NCI-H510A (cell line): ENCODE results near the gene ODR4.
"Not testable (repeated sequence)": the region's sequence is repeated elsewhere in the genome, so short reads cannot be mapped to it uniquely, and the experiment has no call there.

ENCODE experiments used
- DNase-seq: peaks from one replicate; lab custom pipeline; 2025; lab: John Stamatoyannopoulos, UW

The ODR4 gene

DNA sequence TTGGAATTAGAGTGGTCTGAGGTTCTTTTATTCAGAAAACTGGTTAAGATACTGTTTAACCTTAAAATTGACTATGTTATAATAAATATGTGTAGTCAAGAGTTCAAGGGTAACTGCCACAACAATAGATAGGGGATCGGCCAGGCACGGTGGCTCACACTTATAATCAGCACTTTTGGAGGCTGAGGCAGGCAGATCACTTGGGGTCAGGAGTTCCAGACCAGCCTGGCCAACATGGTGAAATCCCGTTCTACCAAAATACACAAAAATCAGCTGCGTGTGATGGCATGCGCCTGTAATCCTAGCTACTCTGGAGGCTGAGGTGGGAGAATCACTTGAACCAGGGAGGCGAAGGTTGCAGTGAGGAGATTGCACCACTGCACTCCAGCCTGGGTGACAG, 45.8 kb downstream of the ODR4 start:
- no peak for DNase-seq

- DNase-seq = no peak
Measured at GRCh38 chr1:186424539-186424938, 48.9 kb downstream of the ODR4 start.

DNA sequence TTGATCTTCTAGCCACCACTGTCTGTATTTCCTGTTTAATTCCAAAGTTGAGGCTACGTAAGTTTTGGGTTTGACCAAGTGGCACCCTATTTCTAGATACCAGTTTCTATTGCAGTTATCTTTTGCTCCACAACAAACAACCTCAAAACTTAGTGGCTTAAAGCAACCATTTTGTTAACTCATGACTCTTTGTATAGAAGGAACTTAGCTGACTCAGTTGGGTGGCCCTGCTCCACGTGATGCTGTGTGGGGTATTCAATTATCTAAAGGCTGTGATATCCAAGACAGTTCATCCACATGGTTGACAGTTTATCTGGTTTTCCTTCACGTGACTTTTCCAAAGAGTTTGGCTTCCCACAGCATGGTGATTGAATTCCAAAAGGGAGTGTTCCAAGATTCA, 50.5 kb downstream of the ODR4 start:
- DNase-seq = no peak

GRCh38 chr1:186429017-186429416, 53.4 kb downstream of the ODR4 start:
- DNase-seq = no peak

GRCh38 chr1:186435336-186435735, 59.7 kb downstream of the ODR4 start:
- no peak for DNase-seq

- no peak for DNase-seq
Measured at GRCh38 chr1:186438567-186438966, 62.9 kb downstream of the ODR4 start.

DNA sequence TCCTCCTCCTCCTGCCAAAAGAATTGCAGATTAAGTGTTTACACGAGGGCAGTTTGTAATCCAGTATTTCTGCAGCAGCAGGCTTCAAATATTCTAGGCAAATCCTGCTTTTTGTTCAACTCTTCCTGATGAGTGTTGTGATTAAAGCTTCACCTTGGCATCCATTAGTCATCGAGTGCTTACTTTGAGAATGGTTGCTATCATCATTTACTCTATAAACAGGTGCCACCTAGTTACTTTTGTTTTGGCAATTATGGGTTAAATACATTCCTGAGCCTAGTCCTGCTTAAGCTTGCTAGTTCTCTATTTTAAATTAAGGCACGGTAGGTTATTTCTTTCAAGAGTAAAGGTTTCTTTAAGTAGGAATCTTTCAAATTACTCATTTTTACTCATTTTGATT, 64.9 kb downstream of the ODR4 start:
- DNase-seq = no peak

DNA sequence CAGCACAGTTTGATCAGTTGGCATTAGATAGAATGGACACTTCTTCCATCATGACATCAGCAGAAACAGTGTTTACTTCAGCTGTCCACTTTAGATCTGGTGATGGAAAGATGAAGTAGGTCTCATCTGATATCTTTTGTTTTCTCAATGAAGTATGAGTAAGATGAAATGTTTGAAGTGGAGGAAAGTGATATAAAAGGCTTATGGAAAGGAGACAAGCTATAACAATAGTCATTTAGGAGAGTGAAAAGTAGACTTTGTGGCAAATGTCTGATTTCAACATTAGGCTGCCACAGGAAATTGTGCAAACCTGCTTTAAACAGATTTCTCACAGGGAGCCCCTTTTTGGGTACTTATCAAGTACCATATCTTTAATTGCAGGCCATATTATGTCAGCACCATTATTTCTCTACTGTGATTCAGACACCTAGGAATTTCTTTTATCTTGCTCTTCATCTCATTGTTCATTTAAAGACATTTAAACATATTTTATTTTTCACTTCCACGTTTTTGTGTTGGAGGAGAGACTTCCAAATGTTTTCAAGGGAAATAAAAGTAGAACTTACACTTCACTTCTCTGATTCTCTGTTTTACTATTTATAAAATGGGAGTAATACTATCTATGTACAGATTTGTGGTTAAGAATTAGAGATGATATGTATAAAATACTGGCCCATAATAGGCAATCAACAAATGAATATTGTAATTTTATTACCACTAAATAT, 67.2 kb downstream of the ODR4 start:
- no peak for DNase-seq

DNA sequence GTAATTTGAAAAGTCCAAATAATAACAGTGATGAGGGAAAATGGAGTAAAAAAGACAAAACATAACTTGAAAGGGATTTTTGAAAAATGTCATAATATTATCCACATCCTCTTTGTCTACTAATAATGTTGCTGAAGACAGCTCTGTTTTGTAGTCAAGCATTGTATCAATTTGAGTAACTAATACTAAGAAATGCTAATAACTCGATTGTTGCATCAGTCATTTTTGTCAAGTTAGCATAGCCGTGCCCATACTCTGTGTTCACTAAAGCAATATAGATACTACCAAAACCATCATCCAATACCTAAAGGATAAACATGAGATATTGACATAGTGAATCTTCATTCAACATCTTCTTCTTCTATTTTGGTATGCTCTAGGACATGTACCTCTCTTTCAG, 68.0 kb downstream of the ODR4 start:
- no peak for DNase-seq

- DNase-seq = no peak
Measured at GRCh38 chr1:186446152-186446551, 70.5 kb downstream of the ODR4 start.

DNA sequence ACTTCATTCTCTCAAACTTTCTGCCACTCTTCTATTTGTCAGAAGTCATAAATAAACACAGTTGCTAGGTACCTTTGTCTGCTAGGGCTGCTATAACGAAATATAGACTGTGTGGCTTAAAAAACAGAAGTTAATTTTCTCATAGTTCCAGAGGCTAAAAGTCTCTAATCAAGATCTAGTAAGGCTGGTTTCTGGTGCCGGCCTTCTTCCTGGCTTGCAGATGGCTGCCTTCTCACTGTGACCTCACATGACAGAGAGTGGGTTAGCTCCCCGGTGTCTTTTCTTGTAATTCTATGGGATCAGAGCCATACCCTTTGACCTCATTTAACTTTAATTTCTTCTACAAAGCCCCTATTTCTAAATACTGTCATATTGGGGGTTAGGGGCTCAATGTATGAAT, 79.3 kb downstream of the ODR4 start:
- DNase-seq = no peak

GRCh38 chr1:186456729-186457255, 81.2 kb downstream of the ODR4 start:
- no peak for DNase-seq

- not testable (repeated sequence) for DNase-seq
Measured at GRCh38 chr1:186459161-186459560, 83.5 kb downstream of the ODR4 start.

DNA sequence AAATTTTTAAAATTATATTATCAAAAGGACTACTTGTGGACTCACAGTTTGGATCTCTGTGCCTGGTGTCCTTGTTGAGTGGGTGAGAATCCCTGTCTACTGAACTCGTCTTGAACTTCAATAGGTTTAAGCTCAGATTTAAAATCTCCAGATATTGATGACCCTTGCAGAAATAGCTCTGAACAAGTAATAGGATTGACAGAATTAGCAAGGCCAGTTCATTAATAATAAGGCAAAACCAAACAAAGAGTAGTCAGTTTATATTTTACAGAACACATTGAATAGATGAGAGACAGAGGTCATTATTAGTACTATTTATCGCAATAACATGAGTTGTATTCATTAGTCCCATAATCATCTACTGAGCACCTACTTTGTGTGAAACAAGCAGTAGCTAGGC, 85.4 kb downstream of the ODR4 start, which contains the start of gene PDC:
Gene PDC (minus strand): TSS at position 101 of the 400 bp plus-strand sequence. CDS start 11,655 bp downstream, outside the sequence.
- DNase-seq = no peak

GRCh38 chr1:186463511-186463910, 87.9 kb downstream of the ODR4 start:
- no peak for DNase-seq

DNA sequence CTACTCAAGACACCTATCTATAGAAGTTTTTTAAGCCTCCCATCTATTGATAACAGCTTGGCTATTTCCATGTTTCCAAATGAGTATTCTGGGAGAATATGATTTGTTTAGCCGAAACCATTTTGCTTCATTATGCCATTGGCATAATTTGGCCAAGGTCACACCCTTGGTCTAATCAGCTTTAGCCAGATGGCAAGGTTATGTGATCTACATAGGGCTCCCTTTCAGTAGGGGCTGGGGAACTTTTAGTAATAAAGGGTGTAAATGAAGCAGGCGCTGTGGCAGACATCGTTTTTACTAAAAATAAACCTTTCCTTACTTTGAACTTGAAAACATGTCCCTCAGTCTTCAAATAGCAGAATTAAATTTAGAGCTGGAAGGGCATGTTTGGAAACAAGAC, 88.3 kb downstream of the ODR4 start:
- DNase-seq = no peak

DNA sequence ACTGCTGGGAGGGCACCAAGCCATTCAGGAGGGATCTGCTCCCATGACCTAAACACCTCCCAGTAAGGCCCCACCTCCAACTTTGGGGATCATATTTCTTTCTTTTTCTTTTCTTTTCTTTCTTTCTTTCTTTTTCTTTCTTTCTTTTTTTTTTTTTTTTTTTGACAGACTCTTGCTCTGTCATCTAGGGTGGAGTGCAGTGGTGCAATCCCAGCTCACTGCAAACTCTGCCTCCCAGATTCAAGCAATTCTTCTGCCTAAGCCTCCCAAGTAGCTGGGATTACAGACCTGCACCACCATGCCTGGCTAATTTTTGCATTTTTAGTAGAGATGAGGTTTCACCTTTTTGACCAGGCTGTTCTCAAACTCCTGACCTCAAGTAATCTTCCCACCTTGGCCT, 89.9 kb downstream of the ODR4 start:
- DNase-seq = not testable (repeated sequence)

- no peak for DNase-seq
Measured at GRCh38 chr1:186465946-186466345, 90.3 kb downstream of the ODR4 start.
